K562 (cell line): ENCODE results near the gene DIP2C.
"Not testable (repeated sequence)": the region's sequence is repeated elsewhere in the genome, so short reads cannot be mapped to it uniquely, and the experiment has no call there.

Source experiments
- ATF4 ChIP-seq: fragments of 450-650 bp; formaldehyde crosslinking; IDR thresholded peaks from 2 replicates; pipeline ENCODE4 v1.4.0; 2022; ENCODE audit warnings: mild to moderate bottlenecking, moderate library complexity
- CHD4 ChIP-seq: fragments of 200-600 bp; sonication (generic); IDR thresholded peaks from 3 replicates; pipeline ENCODE4 v1.6.1; 2012; ENCODE audit warnings: low read depth, mild to moderate bottlenecking, mixed read lengths, low read length, inconsistent platforms; ENCODE audit not compliant: insufficient read depth, insufficient replicate concordance, poor library complexity, severe bottlenecking
- CTCF ChIP-seq, 3 experiments: IDR thresholded peaks in 2 of 3; conservative IDR thresholded peaks in 1 of 3; 2 replicates each; pipeline ENCODE4 v1.5.1; 2011 to 2012; ENCODE audit warnings: low read length in 3 of 3, mild to moderate bottlenecking in 3 of 3, control low read depth in 2 of 3, improper control_type of control experiment in 1 of 3, inconsistent platforms in 1 of 3, low read depth in 1 of 3, mixed read lengths in 1 of 3, moderate library complexity in 1 of 3; ENCODE audit not compliant: insufficient read depth in 2 of 3
- E2F5 ChIP-seq: sonication (generic); formaldehyde crosslinking; IDR thresholded peaks from 2 replicates; pipeline ENCODE4 v1.8.0; 2022; ENCODE audit warnings: mild to moderate bottlenecking, missing genetic modification reagents
- EP300 ChIP-seq: IDR thresholded peaks from 2 replicates; pipeline ENCODE4 v1.6.1; 2012; ENCODE audit warnings: low read length, improper control_type of control experiment
- MXI1 ChIP-seq: IDR thresholded peaks from 2 replicates; pipeline ENCODE4 v1.6.1; 2011; ENCODE audit warnings: low read depth, mild to moderate bottlenecking, improper control_type of control experiment, low read length
- PHF8 ChIP-seq: fragments of 200-600 bp; sonication (generic); IDR thresholded peaks from 2 replicates; pipeline ENCODE4 v1.6.1; 2012; ENCODE audit warnings: mixed run types, mild to moderate bottlenecking, inconsistent platforms, low read length, moderate library complexity, borderline replicate concordance
- TAF1 ChIP-seq: IDR thresholded peaks from 2 replicates; pipeline ENCODE4 v1.6.1; 2011; ENCODE audit warnings: mild to moderate bottlenecking, low read length, moderate library complexity; ENCODE audit not compliant: insufficient read depth, control insufficient read depth, severe bottlenecking; ENCODE audit errors: extremely low read depth
- TEAD4 ChIP-seq, 2 experiments: sonication (generic) in 1 of 2; formaldehyde crosslinking in 1 of 2; IDR thresholded peaks; 2 replicates each; pipeline versions ENCODE4 v1.6.1 to v1.8.0; 2012 to 2022; ENCODE audit warnings: borderline replicate concordance in 1 of 2, inconsistent platforms in 1 of 2, low read length in 1 of 2, mild to moderate bottlenecking in 1 of 2, missing genetic modification reagents in 1 of 2
- ZFP1 ChIP-seq: fragments of 450-650 bp; formaldehyde crosslinking; IDR thresholded peaks from 2 replicates; pipeline ENCODE4 v1.4.0; 2020; ENCODE audit warnings: mild to moderate bottlenecking, mixed read lengths
- ZNF212 ChIP-seq: fragments of 450-650 bp; formaldehyde crosslinking; IDR thresholded peaks from 2 replicates; pipeline ENCODE4 v1.4.0; 2020; ENCODE audit warnings: mild to moderate bottlenecking
- ZNF316 ChIP-seq: fragments of 450-650 bp; IDR thresholded peaks from 2 replicates; pipeline ENCODE4 v1.6.1; 2016

- not testable (repeated sequence) for TF ChIP-seq ZFP1 (CRISPR knock-in tag); ATF4 (CRISPR knock-in tag); TEAD4 (IDR thresholded peaks at IDR 0.05; ENCODE audit: low read length); TEAD4 (CRISPR knock-in tag; IDR thresholded peaks at IDR 0.05; ENCODE audit: borderline replicate concordance); MXI1; CTCF (IDR thresholded peaks at IDR 0.05 in 2 of 3, conservative IDR thresholded peaks at IDR 0.05 in 1 of 3; ENCODE audit: insufficient read depth in 2 of 3, low read depth in 1 of 3, low read length in 3 of 3); PHF8; ZNF212 (CRISPR knock-in tag); CHD4; TAF1; ZNF316; E2F5 (CRISPR knock-in tag); EP300
Observed at GRCh38 chr10:479706-480497, 209.6 kb downstream of the DIP2C start.
